Upper lobe of right lung (tissue), 1 donor: ENCODE results near the gene MVK. TPM values are rescaled to one million over a fixed set of nuclear protein-coding genes. Genes with fewer than 3 reads are reported as not detected.

Experiments used
- ATAC-seq: fragments of 200-7000 bp; cut with Tn5 transposase; one replicate; pipeline ENCODE4 v1.9.1; 2020; ENCODE audit warnings: mild to moderate bottlenecking, moderate library complexity
- DNase-seq: peaks from one replicate; pipeline ENCODE4 v3.0.0-alpha.2; 2020
- H3K27ac ChIP-seq: fragments of 200-600 bp; one replicate; pipeline ENCODE4 v1.8.0; 2022
- H3K27me3 ChIP-seq: fragments of 200-600 bp; one replicate; pipeline ENCODE4 v1.8.0; 2022; ENCODE audit warnings: mild to moderate bottlenecking
- H3K36me3 ChIP-seq: fragments of 200-600 bp; one replicate; pipeline ENCODE4 v1.8.0; 2022
- H3K4me1 ChIP-seq: fragments of 200-600 bp; one replicate; pipeline ENCODE4 v1.8.0; 2022
- H3K4me3 ChIP-seq: fragments of 200-600 bp; one replicate; pipeline ENCODE4 v1.8.0; 2022; ENCODE audit warnings: mild to moderate bottlenecking
- H3K9me3 ChIP-seq: fragments of 200-600 bp; one replicate; pipeline ENCODE4 v1.8.0; 2022
- intact Hi-C: fragments of 100-400 bp; cut with DNase I; formaldehyde crosslinking; loops from one replicate; pipeline ENCODE4 v1.11.0; 2022
- total RNA-seq: library from RNA; stranded (reverse); fragmentation: NEBNext Ultra II Directional; extraction: Animal tissue kit (Norgen Biotek cat#: 25700); gene quantifications from one replicate; pipeline ENCODE4 v1.2.1, GENCODE V29; 2021
- TF ChIP-seq, protein P1 (sequence below): fragments of 200-600 bp; IDR thresholded peaks from one replicate; pipeline ENCODE4 v1.8.0; 2022; ENCODE audit warnings: antibody characterized with exemption
- donor health status: DM: no; HTN: yes; CAD: no; lungs with severe emphysema.

Gene MVK
- total RNA-seq, 1 donor from 2014 or later = 27.3 TPM

DNA sequence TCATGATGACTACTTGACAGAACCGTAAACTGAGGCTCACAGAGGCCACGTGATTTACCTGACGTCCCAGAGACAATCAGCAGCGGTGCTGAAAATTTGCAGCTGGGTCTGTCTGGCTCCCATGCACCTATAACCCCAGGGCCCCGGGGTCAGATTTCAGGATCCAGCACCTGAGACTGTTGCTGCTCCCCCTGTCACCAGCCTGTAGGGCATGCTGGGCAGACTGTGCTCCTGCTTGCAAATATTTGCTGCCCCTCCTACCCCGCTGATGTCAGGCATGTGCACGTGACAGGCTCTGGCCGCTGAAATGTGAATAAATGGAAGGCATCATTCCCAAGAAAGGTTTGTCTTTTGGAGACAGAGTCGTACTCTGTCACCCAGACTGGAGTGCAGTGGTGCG is 6.3 kb upstream of the MVK start:
- Histone ChIP-seq H3K4me1 (no peaks in the 10 kb centered on the region), H3K27ac (no peak overlapping the region), H3K36me3 (peaks cover 57% of the 10 kb centered on the region), H3K9me3 (no peaks in the 10 kb centered on the region), H3K27me3 (no peaks in the 10 kb centered on the region), H3K4me3 (no peak overlapping the region)
- ATAC-seq = no peak
- no peak for DNase-seq
- intact Hi-C loops = no loop called here
- TF ChIP-seq, protein P1, sequence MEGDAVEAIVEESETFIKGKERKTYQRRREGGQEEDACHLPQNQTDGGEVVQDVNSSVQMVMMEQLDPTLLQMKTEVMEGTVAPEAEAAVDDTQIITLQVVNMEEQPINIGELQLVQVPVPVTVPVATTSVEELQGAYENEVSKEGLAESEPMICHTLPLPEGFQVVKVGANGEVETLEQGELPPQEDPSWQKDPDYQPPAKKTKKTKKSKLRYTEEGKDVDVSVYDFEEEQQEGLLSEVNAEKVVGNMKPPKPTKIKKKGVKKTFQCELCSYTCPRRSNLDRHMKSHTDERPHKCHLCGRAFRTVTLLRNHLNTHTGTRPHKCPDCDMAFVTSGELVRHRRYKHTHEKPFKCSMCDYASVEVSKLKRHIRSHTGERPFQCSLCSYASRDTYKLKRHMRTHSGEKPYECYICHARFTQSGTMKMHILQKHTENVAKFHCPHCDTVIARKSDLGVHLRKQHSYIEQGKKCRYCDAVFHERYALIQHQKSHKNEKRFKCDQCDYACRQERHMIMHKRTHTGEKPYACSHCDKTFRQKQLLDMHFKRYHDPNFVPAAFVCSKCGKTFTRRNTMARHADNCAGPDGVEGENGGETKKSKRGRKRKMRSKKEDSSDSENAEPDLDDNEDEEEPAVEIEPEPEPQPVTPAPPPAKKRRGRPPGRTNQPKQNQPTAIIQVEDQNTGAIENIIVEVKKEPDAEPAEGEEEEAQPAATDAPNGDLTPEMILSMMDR = no peak

DNA sequence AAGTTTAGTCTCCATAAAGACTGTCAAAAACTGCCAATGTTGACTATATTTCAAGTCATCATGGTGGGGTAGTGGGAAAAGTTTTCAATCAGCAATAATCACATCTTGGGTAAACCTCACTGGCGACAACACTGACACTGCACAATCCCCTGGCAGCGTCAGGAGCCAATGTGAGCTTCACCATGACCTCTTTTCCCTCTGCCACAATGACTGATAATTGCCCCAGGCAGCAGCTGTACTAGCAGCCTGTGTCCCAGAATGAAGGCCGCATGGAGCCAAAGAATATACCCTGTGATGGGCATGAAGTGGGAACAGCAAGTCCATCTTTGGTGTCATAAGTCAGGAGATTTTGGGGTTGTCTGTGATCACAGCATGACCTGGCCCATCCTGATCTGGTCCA is 5.6 kb upstream of the MVK start:
- intact Hi-C loops = no loop called here
- Histone ChIP-seq H3K36me3 (peaks cover 56% of the 10 kb centered on the region), H3K4me1 (no peaks in the 10 kb centered on the region), H3K4me3 (no peak overlapping the region), H3K27ac (no peak overlapping the region), H3K9me3 (no peaks in the 10 kb centered on the region), H3K27me3 (no peaks in the 10 kb centered on the region)
- ATAC-seq = no peak
- DNase-seq = no peak
- TF ChIP-seq, protein P1 = no peak

DNA sequence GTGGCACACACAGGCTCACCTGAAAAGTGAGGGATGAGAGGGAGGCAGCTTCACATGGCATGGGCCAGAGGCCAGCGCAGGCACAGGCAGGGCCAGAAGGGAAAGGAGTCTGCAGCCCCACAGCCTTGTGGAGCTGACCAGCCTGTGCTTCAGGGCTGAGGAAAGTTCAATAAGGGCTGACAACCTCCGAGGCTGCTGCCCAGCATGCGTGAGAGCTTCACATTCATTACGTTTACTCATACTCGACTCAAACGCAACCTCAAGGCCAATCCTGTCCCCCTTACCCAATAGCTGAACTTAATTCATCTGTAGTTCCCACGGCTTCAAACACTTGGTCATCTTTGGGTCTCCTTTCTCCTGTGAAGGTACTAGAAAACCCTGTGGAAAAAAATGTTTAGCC is 5.1 kb upstream of the MVK start:
- H3K4me1 ChIP-seq = no peaks in the 10 kb centered on the region
- peaks cover 51% of the 10 kb centered on the region for H3K36me3 ChIP-seq
- DNase-seq (no peak), ATAC-seq (no peak)
- no peaks in the 10 kb centered on the region for H3K27me3 ChIP-seq
- no peak overlapping the region for H3K27ac ChIP-seq
- intact Hi-C loops = no loop called here
- no peak overlapping the region for H3K4me3 ChIP-seq
- TF ChIP-seq, protein P1 = no peak
- H3K9me3 ChIP-seq = no peaks in the 10 kb centered on the region

DNA sequence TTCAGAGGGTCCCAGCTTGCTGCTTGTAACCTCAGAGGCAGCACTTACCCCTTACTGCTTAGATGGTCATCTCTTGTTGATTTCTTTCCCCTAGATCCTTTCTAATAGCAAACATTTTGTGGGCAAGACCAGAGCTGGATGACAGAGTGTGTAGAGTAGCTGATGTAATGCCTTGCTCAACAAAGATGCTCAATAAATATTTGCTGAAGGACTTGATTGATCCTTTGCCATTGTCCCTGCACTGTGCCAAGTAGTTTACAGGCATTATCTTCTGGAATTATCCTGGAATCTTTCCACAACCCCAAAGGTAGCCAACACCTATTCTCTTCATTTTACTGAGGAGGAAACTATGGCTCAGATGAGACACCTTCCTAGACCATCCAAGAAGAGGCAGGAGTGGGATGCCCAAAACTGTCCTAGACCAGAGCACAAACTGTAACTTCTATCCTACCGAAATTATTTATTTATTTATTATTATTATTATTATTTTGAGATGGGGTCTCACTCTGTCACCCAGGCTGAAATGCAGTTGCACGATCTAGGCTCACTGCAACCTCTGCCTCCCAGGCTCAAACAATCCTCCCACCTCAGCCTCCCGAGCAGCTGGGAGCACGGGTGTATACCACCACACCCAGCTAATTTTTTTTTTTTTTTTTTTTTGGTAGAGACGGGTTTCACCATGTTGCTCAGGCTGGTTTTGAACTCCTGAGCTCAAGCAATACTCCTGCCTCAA is 1.7 kb upstream of the MVK start:
- no peak overlapping the region for H3K27ac ChIP-seq
- DNase-seq = no peak

DNA sequence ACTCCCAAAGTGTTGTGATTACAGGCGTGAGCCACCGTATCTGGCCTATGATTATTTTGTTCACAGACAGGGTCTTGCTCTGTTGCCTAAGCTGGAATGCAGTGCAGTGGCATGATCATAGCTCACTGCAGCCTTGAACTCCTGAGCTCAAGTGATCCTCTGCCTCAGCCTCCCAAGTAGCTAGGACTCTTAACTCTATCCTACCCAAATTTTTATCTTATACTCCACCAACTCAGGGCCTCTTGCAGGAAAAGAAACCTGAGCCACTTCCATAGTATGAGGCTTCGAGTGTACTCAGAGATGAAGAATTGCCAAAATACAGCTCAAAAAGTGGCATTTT is 1.1 kb upstream of the MVK start:
- Histone ChIP-seq H3K4me3 (peak overlapping the region; percentile 65), H3K4me1 (peaks cover 6% of the 10 kb centered on the region), H3K36me3 (peaks cover 36% of the 10 kb centered on the region), H3K9me3 (no peaks in the 10 kb centered on the region), H3K27me3 (no peaks in the 10 kb centered on the region), H3K27ac (no peak overlapping the region)
- intact Hi-C loops = no loop called here
- TF ChIP-seq, protein P1 = no peak
- DNase-seq = no peak
- no peak for ATAC-seq

More for the DNA sequence above, 1.7 kb upstream of the MVK start:
- TF ChIP-seq, protein P1 = no peak
- H3K4me3 ChIP-seq = peak overlapping the region; percentile 65
- intact Hi-C loops = no loop called here
- no peaks in the 10 kb centered on the region for H3K9me3 ChIP-seq
- peaks cover 6% of the 10 kb centered on the region for H3K4me1 ChIP-seq
- H3K36me3 ChIP-seq = peaks cover 35% of the 10 kb centered on the region
- no peak for ATAC-seq
- H3K27me3 ChIP-seq = no peaks in the 10 kb centered on the region

DNA sequence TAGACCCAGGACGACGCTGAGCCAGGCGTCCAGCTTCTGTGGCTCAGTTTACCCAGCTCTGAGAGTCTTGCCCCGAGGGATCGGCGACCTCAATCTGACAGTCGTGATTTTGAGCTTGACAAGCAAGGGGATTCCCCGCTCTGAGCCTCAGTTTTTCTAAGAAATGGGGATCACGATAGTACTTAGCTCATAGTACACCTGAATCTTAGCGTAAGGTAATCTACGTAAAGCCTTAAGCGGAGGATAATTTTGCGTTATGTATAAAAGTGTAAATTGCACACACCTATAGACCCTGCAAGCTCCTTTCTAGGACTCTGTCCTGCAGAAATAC is 285 bp downstream of the MVK start:
- H3K27ac ChIP-seq = peak overlapping the region; percentile 24
- TF ChIP-seq, protein P1 = no peak

More for the DNA sequence above, 285 bp downstream of the MVK start:
- peaks cover 6% of the 10 kb centered on the region for H3K4me1 ChIP-seq
- peaks cover 39% of the 10 kb centered on the region for H3K36me3 ChIP-seq
- no peaks in the 10 kb centered on the region for H3K27me3 ChIP-seq
- no peaks in the 10 kb centered on the region for H3K9me3 ChIP-seq
- no peak for ATAC-seq
- DNase-seq = no peak
- intact Hi-C loops = no loop called here
- peak overlapping the region; percentile 65 for H3K4me3 ChIP-seq
